ENCODE data around the gene BICD1. TPM values are rescaled to one million over a fixed set of nuclear protein-coding genes. Genes with fewer than 3 reads are reported as not detected.

Gene BICD1
- total RNA-seq, 1 experiment from 2014 or later = 41.3 TPM

DNA sequence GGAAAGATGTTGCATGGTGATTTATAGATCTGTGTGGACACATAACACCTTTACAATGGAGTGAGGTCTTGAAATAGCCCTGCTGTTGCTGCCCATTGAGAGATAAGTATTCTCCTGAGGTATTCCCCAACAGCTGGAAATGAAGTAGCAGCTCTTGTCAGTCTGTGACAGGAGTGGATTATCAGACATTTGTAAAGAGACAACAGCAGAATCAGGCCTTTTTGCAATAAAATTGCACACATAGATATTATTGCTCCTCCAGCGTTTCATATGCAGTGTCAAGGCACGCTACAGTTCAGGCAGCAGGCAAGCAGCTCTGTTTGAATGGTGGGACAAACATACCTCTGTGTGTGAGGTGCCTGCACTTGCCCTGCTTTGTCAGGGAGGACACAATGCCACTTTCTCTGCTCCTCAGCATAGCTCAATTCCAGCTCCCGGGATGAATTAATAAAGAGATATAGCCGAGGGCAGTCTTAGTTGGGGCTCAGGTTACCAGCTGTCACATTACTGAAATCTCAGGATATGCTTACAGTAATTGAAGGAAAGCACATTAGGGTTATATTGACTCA lies 49.4 kb downstream of the BICD1 start:
- Histone ChIP-seq H3K9me2 (ENCODE audit: insufficient read depth) (no peaks in the 10 kb centered on the region), H3K4me1 (replicated peaks; ENCODE audit: insufficient read depth) (no peaks in the 10 kb centered on the region), H3K4me3 (no peak overlapping the region), H3K36me3 (ENCODE audit: low read depth) (no peaks in the 10 kb centered on the region), H3K9me3 (ENCODE audit: insufficient read depth, low read depth) (no peaks in the 10 kb centered on the region), H3K27ac (no peak overlapping the region), H3K79me2 (ENCODE audit: low read depth) (no peaks in the 10 kb centered on the region), H3K27me3 (ENCODE audit: insufficient read depth, low read depth) (no peaks in the 10 kb centered on the region), H3K4me2 (no peak overlapping the region), H2AFZ (no peak overlapping the region), H4K20me1 (ENCODE audit: insufficient read depth) (no peaks in the 10 kb centered on the region), H3F3A (ENCODE audit: insufficient read depth, low read depth) (no peaks in the 10 kb centered on the region)
- DNase-seq = no peak
- intact Hi-C loops (cut with micrococcal nuclease; ENCODE audit: unreplicated experiment) = no loop called here
- ChIA-PET CTCF (no interaction called here), POLR2A (ENCODE audit: unreplicated experiment) (no interaction called here)
- TF ChIP-seq EZH2 (IDR thresholded peaks at IDR 0.05; ENCODE audit: low read depth) = no peak
- TF ChIP-seq, protein P1, sequence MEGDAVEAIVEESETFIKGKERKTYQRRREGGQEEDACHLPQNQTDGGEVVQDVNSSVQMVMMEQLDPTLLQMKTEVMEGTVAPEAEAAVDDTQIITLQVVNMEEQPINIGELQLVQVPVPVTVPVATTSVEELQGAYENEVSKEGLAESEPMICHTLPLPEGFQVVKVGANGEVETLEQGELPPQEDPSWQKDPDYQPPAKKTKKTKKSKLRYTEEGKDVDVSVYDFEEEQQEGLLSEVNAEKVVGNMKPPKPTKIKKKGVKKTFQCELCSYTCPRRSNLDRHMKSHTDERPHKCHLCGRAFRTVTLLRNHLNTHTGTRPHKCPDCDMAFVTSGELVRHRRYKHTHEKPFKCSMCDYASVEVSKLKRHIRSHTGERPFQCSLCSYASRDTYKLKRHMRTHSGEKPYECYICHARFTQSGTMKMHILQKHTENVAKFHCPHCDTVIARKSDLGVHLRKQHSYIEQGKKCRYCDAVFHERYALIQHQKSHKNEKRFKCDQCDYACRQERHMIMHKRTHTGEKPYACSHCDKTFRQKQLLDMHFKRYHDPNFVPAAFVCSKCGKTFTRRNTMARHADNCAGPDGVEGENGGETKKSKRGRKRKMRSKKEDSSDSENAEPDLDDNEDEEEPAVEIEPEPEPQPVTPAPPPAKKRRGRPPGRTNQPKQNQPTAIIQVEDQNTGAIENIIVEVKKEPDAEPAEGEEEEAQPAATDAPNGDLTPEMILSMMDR (conservative IDR thresholded peaks at IDR 0.05) = no peak
- BruUV-seq (replicated peaks) = no TSS peak

DNA sequence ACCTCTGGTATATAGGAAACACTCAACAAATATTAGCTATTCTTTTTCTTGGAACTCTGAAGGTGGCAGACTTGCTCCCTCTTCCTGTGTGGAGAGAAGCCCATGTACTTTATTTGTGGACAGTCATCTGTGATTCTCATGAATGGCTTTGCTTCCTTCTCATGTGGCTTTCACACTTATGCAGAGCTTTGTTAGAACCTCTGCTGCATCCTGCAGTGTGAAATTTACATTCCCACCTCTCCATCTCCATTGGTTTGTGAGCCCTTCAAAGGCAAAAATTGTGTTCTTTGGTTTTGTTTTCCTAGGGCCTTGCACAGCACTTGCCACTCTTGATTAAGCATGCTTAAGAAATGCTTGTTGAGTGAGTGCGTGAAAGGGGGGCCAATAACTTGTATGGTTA lies 51.9 kb downstream of the BICD1 start:
- Histone ChIP-seq H3K4me2 (no peak overlapping the region), H3K36me3 (ENCODE audit: low read depth) (no peaks in the 10 kb centered on the region), H3K27me3 (ENCODE audit: insufficient read depth, low read depth) (no peaks in the 10 kb centered on the region), H3K4me3 (no peak overlapping the region), H3K9me2 (ENCODE audit: insufficient read depth) (no peaks in the 10 kb centered on the region; the same call in 1 of the 2 replicates), H2AFZ (no peak overlapping the region), H3K79me2 (ENCODE audit: low read depth) (no peaks in the 10 kb centered on the region), H3K27ac (no peak overlapping the region), H3K9me3 (ENCODE audit: insufficient read depth, low read depth) (no peaks in the 10 kb centered on the region), H4K20me1 (ENCODE audit: insufficient read depth) (no peaks in the 10 kb centered on the region), H3F3A (ENCODE audit: insufficient read depth, low read depth) (no peaks in the 10 kb centered on the region), H3K4me1 (replicated peaks; ENCODE audit: insufficient read depth) (no peaks in the 10 kb centered on the region)
- POLR2A ChIA-PET (ENCODE audit: unreplicated experiment) = no interaction called here
- no TSS peak for BruUV-seq (replicated peaks)
- no peak for TF ChIP-seq EZH2 (IDR thresholded peaks at IDR 0.05; ENCODE audit: low read depth)
- CTCF ChIA-PET = no interaction called here
- intact Hi-C loops (cut with micrococcal nuclease; ENCODE audit: unreplicated experiment) = no loop called here
- DNase-seq = no peak

DNA sequence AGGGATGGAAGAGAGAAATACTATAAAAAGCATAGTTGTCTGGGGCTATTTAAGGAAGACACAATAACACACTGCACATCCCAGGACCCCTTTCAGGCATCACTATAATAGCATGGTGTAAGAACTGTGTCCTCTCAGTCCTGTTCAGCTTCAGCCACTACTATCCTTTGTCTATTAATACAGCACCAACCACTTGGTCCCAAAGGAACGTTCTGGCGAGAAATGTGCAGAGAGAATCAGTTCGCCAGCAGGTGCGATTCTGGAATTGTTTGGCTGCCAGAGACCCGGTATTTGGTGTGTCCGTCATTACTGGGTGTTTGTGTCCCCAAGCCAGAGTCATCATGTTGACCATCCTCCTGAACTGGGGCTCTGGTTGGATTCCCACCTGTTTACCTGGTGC lies 52.7 kb downstream of the BICD1 start:
- no peaks in the 10 kb centered on the region for H3K27me3 ChIP-seq (ENCODE audit: insufficient read depth, low read depth)
- H2AFZ ChIP-seq = no peak overlapping the region
- POLR2A ChIA-PET (ENCODE audit: unreplicated experiment) = no interaction called here
- H4K20me1 ChIP-seq (ENCODE audit: insufficient read depth) = no peaks in the 10 kb centered on the region
- H3K4me1 ChIP-seq (replicated peaks; ENCODE audit: insufficient read depth) = no peaks in the 10 kb centered on the region
- H3K36me3 ChIP-seq (ENCODE audit: low read depth) = no peaks in the 10 kb centered on the region
- DNase-seq = no peak
- no peak for TF ChIP-seq EZH2 (IDR thresholded peaks at IDR 0.05; ENCODE audit: low read depth)
- TF ChIP-seq, protein P1 (conservative IDR thresholded peaks at IDR 0.05) = no peak
- BruUV-seq (replicated peaks) = no TSS peak
- H3K4me2 ChIP-seq = no peak overlapping the region
- intact Hi-C loops (cut with micrococcal nuclease; ENCODE audit: unreplicated experiment) = no loop called here
- no peaks in the 10 kb centered on the region; the same call in 1 of the 2 replicates for H3K9me2 ChIP-seq (ENCODE audit: insufficient read depth)
- CTCF ChIA-PET = no interaction called here
- H3F3A ChIP-seq (ENCODE audit: insufficient read depth, low read depth) = no peaks in the 10 kb centered on the region
- H3K79me2 ChIP-seq (ENCODE audit: low read depth) = no peaks in the 10 kb centered on the region
- no peak overlapping the region for H3K4me3 ChIP-seq
- H3K27ac ChIP-seq = no peak overlapping the region
- no peaks in the 10 kb centered on the region for H3K9me3 ChIP-seq (ENCODE audit: insufficient read depth, low read depth)

DNA sequence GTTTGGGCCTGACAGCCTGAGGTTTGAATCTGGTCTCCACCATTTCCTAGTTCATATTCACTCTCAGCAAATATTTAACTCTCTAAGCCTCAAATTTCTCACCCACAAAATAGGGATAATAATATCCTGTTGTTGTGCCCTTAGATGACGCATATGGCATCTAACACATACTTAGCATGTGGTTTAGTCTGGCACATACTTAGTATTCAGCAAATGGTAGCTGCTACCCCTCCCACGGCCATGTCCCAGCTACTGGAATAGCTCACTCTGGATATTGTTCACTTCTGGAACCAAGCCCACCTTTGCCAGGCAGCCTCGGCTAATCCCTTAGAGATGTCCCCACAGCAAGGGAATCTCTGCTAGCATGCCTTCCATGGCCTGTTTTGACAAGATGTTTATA lies 53.3 kb downstream of the BICD1 start:
- POLR2A ChIA-PET (ENCODE audit: unreplicated experiment) = no interaction called here
- BruUV-seq (replicated peaks) = no TSS peak
- TF ChIP-seq, protein P1 (conservative IDR thresholded peaks at IDR 0.05) = no peak
- TF ChIP-seq EZH2 (IDR thresholded peaks at IDR 0.05; ENCODE audit: low read depth) = no peak
- H3F3A ChIP-seq (ENCODE audit: insufficient read depth, low read depth) = no peaks in the 10 kb centered on the region
- no peaks in the 10 kb centered on the region for H3K4me1 ChIP-seq (replicated peaks; ENCODE audit: insufficient read depth)
- CTCF ChIA-PET = no interaction called here
- H2AFZ ChIP-seq = no peak overlapping the region
- no peaks in the 10 kb centered on the region for H3K36me3 ChIP-seq (ENCODE audit: low read depth)
- H3K4me3 ChIP-seq = no peak overlapping the region
- no peak overlapping the region for H3K4me2 ChIP-seq
- no peaks in the 10 kb centered on the region; the same call in 1 of the 2 replicates for H3K9me2 ChIP-seq (ENCODE audit: insufficient read depth)
- no peaks in the 10 kb centered on the region for H3K9me3 ChIP-seq (ENCODE audit: insufficient read depth, low read depth)
- H3K79me2 ChIP-seq (ENCODE audit: low read depth) = no peaks in the 10 kb centered on the region
- DNase-seq = no peak
- intact Hi-C loops (cut with micrococcal nuclease; ENCODE audit: unreplicated experiment) = no loop called here
- no peaks in the 10 kb centered on the region for H4K20me1 ChIP-seq (ENCODE audit: insufficient read depth)
- no peak overlapping the region for H3K27ac ChIP-seq
- H3K27me3 ChIP-seq (ENCODE audit: insufficient read depth, low read depth) = no peaks in the 10 kb centered on the region

All from PC-9 (cell line).